AG04449 (cell line): ENCODE measurements around the gene MPND.

Source experiments
- CTCF ChIA-PET: fragments of 350-600 bp; formaldehyde crosslinking; extraction: SDS; loops from one replicate; lab custom pipeline; 2021; ENCODE audit warnings: antibody characterized with exemption; lab: Yijun Ruan, JAX
- POLR2A ChIA-PET: fragments of 400-600, 350-600 bp; formaldehyde crosslinking; extraction: SDS; loops from one replicate; lab custom pipeline; 2020; ENCODE audit warnings: antibody characterized with exemption, inconsistent platforms; lab: Yijun Ruan, JAX
- DNase-seq: peaks from one replicate; pipeline ENCODE4 v3.0.0-alpha.2; 2010; ENCODE audit warnings: low read depth, low spot score
- H3K4me3 ChIP-seq: 2 replicates; pipeline ENCODE4 v1.5.1; 2011; ENCODE audit warnings: low read depth, mild to moderate bottlenecking, control low read depth, low read length
- TF ChIP-seq, protein P1 (sequence below): IDR thresholded peaks from one replicate; pipeline ENCODE4 v1.5.1; 2011; ENCODE audit warnings: mild to moderate bottlenecking, moderate library complexity, low read length, control low read depth, inconsistent platforms; ENCODE audit not compliant: insufficient read depth; ENCODE audit errors: missing control alignments

Gene MPND

DNA sequence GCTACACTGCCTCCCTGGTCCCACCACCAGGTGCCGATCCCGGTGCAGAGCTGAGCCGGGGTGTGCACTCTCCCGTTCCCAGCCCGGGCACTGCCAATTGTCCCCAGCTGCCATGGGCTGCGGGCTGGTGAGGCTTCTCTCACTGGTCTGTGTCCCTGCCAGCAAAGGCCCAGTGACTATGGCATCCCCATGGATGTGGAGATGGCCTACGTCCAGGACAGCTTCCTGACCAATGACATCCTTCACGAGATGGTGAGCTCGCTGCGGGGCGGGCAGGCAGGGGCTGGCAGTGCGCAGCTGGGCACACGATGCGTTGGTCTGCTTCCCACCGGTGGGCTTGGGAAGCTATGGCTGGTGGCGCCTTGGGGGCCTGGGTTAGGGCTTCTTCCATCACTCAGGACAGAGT is 14.6 kb downstream of the MPND start:
- TF ChIP-seq, protein P1, sequence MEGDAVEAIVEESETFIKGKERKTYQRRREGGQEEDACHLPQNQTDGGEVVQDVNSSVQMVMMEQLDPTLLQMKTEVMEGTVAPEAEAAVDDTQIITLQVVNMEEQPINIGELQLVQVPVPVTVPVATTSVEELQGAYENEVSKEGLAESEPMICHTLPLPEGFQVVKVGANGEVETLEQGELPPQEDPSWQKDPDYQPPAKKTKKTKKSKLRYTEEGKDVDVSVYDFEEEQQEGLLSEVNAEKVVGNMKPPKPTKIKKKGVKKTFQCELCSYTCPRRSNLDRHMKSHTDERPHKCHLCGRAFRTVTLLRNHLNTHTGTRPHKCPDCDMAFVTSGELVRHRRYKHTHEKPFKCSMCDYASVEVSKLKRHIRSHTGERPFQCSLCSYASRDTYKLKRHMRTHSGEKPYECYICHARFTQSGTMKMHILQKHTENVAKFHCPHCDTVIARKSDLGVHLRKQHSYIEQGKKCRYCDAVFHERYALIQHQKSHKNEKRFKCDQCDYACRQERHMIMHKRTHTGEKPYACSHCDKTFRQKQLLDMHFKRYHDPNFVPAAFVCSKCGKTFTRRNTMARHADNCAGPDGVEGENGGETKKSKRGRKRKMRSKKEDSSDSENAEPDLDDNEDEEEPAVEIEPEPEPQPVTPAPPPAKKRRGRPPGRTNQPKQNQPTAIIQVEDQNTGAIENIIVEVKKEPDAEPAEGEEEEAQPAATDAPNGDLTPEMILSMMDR: no peak
- H3K4me3 ChIP-seq: no peak overlapping the region
- CTCF ChIA-PET: interaction anchor here (0.8 to 1.6 kb wide), 2 partner anchors 12 to 14 kb away, joined by 3 to 4 read pairs; partner anchors contain the start of gene MPND
- DNase-seq: no peak
- POLR2A ChIA-PET: no interaction called here

DNA sequence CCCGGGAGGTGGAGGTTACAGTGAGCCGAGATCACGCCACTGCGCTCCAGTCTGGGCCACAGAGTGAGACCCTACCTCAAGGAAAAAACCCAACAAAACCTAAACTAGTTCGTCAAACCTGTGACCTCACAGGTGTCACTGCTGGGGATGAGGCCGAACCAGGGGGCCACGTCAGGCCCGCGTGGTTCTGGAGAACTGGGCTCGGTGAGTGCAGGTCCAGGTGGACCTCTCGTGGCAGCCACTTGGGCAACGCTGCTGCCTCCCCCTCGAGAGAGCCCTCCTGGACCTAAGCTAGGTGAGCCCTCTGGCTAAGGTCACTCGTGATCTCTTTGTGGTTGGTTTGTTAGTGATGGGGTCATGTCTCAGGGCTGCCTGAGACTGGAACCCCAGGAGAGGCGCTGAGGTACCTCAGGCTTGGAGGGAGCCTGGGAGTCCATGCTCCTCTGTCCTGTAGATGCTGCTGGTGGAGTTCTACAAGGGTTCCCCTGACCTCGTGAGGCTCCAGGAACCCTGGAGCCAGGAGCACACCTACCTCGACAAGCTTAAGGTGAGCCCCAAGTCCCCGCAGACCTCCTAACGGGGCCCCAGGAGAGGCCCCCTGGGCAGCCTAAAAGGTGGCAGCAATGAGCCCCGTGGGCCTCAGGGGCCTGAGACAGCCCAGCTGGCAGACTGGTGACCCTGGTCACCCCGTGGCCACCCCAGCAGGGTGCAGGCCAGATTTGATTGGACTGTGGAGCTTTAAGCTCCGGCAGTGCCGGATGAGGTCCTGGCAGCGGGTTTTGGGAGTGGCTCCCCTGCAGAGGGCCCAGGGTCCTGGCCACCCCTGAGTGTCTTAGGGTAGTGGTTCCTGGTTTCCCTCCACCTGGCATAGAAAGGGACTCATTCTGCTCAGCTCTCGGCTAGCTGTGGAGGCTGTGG is 15.6 kb downstream of the MPND start:
- TF ChIP-seq, protein P1: no peak
- POLR2A ChIA-PET: interaction anchor here (0.6 to 1.7 kb wide), 2 partner anchors 16 to 23 kb away, joined by 3 to 5 read pairs; partner anchors contain the start of gene MPND
- H3K4me3 ChIP-seq: no peak overlapping the region
- CTCF ChIA-PET: interaction anchor here (1.2 to 2.0 kb wide), 3 partner anchors 11 to 17 kb away, joined by 3 to 5 read pairs (median 4); no protein-coding TSS in a partner anchor
- no peak for DNase-seq

DNA sequence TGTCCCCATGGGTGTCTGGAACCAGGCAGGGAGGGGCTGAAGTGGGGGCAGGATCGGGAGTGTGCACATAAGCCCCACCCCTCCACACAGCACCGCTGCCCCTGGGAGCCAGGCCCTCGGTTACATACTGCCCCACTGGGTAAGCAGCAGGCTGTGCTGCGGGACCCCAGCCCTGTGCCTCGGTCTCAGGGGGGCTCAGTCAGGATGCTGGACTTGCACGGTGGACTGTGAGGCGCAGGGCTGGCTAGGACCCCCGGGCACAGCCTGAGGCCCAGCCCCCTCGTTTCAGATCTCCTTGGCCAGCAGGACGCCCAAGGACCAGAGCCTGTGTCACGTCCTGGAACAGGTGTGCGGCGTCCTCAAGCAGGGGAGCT is 16.3 kb downstream of the MPND start:
- ChIA-PET POLR2A (interaction anchor here (0.6 to 1.7 kb wide), 2 partner anchors 17 to 23 kb away, joined by 3 to 5 read pairs; partner anchors contain the start of gene MPND), CTCF (interaction anchor here (1.2 to 2.0 kb wide), 4 partner anchors 10 to 16 kb away, joined by 3 to 5 read pairs (median 4); no protein-coding TSS in a partner anchor)
- TF ChIP-seq, protein P1: no peak
- no peak for DNase-seq
- no peak overlapping the region for H3K4me3 ChIP-seq

DNA sequence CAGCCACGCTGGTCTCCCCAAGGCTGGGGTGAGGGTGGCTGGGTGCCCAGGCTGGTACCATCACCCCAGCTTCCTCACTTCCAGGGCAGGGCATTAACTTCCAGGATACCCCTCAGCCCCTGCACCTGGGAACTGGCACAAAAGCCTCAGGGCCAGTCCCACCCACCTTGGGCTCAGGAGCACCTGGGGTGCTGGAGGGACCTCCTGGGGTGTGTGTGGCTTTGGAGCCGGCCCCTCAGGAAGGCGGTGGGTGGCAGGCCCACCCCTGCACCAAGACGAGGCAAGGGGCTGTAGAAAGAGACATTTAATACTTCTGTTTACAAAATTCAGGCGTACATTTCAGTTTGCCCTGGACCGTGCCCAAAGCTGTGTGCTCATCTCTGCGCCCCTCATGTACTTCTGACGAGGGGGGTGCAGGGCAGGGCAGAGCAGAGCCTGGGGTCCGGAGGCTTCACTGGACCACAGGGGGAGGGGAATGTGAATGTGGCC is 16.8 kb downstream of the MPND start:
- no peak for DNase-seq
- no peak overlapping the region for H3K4me3 ChIP-seq
- POLR2A ChIA-PET: interaction anchor here (1.7 kb wide), 1 partner anchor 17 kb away, joined by 5 read pairs; the partner anchor contains the start of gene MPND
- TF ChIP-seq, protein P1: no peak
- CTCF ChIA-PET: interaction anchor here (1.2 to 2.0 kb wide), 3 partner anchors 14 to 41 kb away, joined by 3 to 5 read pairs (median 5); no protein-coding TSS in a partner anchor

DNA sequence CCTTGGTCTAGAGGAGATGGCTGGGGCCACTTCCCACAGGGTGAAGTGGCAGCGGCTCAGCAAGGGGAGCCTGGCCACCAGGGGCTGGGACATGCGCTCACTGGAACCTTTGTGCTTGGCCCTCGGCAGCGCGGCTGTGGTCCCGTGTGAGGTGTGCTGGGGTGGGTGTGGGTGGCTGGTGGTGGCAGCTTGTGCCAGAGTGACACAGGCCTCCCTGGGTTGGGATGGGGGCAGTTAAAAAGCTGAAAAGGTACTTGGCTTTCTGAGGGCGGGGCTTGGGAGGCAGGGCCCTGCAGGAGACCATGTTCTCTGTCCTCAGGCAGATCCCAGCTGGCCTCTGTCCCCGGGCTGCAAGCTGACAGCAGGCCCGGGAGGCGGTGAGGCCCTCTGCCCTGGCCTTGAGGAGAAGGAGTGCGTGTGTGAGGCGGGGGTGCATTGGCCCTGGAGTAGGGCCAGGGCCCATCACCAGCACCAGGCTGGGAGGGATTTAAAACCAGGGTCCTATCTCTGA is 17.3 kb downstream of the MPND start:
- CTCF ChIA-PET: interaction anchor here (1.2 to 6.7 kb wide), 3 partner anchors 7 to 41 kb away, joined by 3 to 63 read pairs (median 5); no protein-coding TSS in a partner anchor
- POLR2A ChIA-PET: no interaction called here
- TF ChIP-seq, protein P1: no peak
- DNase-seq: no peak
- no peak overlapping the region for H3K4me3 ChIP-seq
